Activated CD8-positive, alpha-beta memory T cell treated with anti-CD3 and anti-CD28 coated beads, Interleukin-2, amount 50 U/mL, for 1 hour (primary cell): ENCODE data around the gene DCP1A.
"Not testable (repeated sequence)": the region's sequence is repeated elsewhere in the genome, so short reads cannot be mapped to it uniquely, and the experiment has no call there.

Experiments used
- DNase-seq: peaks from one replicate; pipeline ENCODE4 v3.0.0-alpha.2; 2020; ENCODE audit errors: extremely low read depth

DCP1A gene

GRCh38 chr3:53328746-53329145 lies 18.6 kb downstream of the DCP1A start:
- DNase-seq: no peak

- not testable (repeated sequence) for DNase-seq
Measured at GRCh38 chr3:53327986-53328385, 19.4 kb downstream of the DCP1A start.

DNA sequence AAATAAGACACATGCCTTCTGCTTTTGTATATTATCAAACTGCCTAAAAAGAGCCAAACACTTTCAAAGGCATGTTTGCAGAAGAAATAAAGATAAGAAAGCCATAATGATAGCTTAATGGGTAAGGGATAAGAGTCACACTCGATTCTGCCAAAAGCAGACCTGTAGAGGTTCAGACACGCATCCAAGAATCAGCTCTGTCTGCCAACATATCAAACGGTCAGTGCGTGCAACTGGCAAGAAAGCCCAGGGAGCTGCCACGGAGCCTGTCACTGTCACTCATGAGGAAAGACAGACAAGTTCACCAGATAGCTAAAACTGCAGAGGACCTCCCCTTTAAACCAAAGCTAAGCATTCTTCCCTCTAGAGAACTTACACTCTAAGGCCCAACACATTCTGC lies 23.2 kb downstream of the DCP1A start:
- DNase-seq: no peak

- DNase-seq: no peak
Measured at GRCh38 chr3:53320697-53321096, 26.6 kb downstream of the DCP1A start.

GRCh38 chr3:53318522-53318921 lies 28.8 kb downstream of the DCP1A start:
- no peak for DNase-seq

DNA sequence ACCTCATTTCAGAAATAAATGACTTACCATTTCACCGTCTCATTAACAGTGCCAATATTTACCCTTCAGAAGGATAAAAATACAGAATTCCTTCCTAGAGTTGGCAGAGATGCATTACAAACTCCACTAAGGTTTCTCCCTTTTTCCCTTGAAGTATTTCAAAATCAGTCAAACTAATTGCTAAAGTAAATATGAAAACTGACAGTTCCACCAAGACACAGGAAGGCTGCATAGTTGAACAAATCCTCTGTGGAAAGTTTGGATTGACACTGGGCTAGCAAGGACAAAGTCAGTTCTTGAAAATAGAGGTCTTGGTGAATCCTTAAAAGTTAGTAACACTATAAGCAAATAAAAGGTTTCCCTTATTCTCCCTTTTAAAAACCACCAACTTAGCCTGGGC lies 34.5 kb downstream of the DCP1A start:
- no peak for DNase-seq

GRCh38 chr3:53311882-53312281 lies 35.5 kb downstream of the DCP1A start:
- DNase-seq: no peak

GRCh38 chr3:53303957-53304356 lies 43.4 kb downstream of the DCP1A start:
- no peak for DNase-seq

DNA sequence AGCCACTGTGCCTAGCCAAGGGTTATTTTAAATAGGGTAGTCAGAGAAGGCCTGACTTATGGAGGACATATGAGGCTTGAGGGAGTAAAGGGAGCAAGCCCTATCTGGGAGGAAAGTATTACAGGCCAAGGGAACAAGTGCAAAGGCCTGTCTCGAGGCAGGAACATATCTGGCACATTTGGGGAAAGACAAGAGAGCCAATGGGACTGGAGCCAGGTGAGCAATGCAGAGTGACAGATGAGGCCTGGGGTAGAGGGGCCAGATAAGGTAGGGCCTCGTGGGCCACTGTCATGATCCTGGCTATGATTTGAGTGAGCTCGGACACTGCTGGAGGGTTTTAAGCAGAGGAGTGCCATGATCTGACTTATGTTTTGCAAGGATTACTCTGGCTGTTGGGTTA lies 43.8 kb downstream of the DCP1A start:
- DNase-seq: no peak

DNA sequence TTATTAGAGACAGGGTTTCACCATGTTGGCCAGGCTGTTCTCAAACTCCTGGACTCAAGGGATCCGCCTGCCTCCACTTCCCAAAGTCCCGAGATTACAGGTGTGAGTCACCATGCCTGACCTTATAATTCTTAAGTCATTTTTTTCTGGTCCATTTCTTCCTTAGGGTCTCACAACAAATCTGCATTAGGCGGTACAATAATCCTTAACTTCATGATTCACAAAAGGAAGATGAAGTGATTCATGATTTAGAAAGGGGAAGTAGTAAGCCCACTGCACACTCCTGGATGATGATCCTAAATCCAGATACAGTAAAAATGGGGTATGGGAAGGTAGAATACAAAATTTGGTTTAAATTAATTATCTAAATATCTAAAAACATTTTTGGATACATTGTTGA lies 46.5 kb downstream of the DCP1A start:
- DNase-seq: no peak

GRCh38 chr3:53299611-53300023 lies 47.7 kb downstream of the DCP1A start:
- not testable (repeated sequence) for DNase-seq

DNA sequence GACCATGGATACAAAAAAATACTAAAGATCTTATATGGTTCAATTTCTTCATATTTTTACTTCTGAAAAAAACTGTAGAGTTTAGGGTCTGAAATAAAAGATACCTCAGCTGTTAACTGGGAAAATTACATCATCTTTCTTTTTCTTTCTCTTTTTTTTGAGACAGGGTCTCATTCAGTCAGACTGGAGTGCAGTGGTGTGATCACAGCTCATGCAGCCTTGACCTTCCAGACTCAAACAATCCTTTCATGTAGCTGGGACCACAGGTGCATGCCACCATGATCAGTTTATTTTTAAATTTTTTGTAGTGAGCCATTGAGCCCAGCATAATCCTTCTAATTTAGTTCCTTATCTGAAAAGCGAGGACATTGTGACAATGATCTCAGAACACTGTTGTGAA lies 51.9 kb downstream of the DCP1A start:
- DNase-seq: no peak

DNA sequence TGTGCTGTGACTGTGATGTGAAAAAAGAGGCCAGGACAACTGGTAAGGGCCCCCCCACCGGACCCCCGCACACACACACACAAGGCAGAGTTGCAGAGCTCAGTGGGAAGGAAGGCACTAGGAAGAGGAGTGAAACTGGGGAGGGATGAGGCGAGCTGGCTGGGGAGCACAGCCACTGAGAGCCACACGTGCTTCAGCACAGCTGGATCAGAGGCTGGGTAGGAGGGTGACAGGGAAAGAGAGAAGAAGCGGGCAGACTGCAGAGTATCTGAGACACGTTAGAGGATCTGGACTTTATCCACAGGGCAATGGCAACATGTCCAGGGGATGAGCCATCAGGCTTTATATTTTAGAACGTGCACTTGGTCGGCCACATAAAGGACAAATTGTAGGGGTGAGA lies 53.5 kb downstream of the DCP1A start:
- no peak for DNase-seq

DNA sequence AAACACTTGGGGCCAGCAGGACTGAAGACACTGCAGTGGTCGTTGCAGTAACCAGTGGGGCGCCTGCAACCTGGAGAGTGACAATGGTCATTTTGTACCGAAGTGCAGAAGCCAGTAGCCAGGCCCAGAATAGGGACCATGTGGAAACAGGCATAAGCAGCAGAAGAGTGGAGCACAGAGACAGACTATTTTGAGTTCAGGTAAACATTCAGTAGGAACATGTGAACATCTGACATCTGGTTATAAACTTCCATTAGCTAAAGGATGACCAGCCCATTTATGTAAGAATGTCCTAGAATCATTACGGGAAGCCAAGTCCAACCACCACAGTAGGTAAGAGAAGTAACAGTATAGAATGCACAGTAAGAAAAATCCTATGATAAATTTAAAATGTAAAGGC lies 59.1 kb downstream of the DCP1A start:
- no peak for DNase-seq

DNA sequence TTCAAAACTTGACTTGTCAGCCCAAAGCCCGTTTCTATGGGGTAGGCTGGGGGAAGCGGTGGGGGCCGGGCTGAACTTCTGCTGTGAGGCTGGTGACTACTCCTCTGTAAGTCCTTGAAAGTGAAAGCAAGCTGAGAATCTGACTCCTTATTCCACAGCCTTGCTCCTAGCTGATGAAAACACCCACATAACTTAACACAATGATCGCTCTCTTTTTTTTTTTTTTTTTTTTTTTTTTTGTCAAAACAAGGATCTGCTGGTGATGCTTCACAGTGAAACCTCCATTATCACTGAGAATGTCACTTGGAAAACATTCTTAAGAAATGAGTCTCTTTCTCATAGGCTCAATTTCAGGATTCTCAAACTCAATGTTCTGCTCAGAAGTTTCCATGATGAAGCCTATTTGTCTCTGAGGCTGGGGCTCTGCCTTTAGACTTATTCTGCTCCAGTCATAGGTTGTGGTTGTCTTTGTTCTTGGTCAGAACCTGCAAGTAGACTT lies 60.2 kb downstream of the DCP1A start:
- DNase-seq: no peak

DNA sequence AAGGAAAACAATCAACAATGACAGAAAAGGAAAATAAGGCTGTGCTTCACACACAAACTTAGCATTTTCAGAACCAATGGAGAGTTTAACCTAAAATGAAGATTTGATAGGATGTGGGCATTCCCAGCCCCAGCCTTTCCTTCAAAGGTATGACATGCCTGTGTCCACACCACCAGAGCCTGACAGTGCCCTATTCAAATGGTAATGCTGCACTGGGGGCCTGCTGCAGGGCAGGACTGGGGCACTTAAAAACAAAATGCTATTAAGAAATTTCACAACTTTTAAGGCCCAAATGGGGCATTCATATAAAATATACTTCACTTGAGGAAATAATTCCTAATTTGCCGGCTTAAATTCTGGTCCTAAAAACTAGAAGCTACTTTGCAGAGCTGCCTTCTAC lies 60.6 kb downstream of the DCP1A start:
- no peak for DNase-seq

DNA sequence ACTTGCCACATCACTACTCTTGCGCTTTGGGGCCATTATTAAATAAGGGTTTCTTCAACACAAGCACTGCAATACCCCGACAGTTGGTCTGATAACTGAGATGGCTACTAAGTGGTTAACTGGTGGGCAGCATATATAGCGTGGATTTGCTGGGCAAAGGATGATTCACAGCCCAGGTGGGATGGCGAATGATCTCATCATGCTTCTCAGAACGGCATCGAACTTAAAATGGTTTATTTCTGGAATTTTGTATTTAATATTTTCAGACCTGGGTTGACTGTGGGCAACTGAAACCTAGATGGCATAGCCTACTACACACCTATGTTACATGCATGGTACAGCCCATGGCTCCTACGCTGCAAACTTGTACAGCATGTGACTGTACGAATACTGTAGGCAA lies 64.8 kb downstream of the DCP1A start:
- DNase-seq: no peak

DNA sequence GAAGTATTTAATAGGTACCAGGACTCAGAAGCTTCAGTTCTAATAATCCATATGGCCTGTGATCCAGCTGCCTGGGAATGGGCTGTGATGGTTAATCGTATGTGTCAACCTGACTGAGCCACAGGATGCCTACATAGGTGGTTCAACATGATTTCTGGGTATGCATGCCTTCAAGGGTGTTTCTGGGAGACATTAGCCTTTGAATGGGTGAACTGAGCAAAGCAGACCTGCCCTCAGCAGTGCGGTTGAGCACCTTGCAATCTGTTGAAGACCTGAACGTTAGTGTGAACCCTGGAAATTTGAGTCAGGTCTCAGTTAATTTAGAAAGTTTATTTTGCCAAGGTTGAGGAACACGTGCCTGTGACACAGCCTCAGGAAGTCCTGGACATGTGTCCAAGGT lies 68.7 kb downstream of the DCP1A start:
- DNase-seq: no peak

- DNase-seq: no peak
Measured at GRCh38 chr3:53274938-53275605, 72.3 kb downstream of the DCP1A start.

- DNase-seq: no peak
Measured at GRCh38 chr3:53273146-53273670, 74.1 kb downstream of the DCP1A start.

DNA sequence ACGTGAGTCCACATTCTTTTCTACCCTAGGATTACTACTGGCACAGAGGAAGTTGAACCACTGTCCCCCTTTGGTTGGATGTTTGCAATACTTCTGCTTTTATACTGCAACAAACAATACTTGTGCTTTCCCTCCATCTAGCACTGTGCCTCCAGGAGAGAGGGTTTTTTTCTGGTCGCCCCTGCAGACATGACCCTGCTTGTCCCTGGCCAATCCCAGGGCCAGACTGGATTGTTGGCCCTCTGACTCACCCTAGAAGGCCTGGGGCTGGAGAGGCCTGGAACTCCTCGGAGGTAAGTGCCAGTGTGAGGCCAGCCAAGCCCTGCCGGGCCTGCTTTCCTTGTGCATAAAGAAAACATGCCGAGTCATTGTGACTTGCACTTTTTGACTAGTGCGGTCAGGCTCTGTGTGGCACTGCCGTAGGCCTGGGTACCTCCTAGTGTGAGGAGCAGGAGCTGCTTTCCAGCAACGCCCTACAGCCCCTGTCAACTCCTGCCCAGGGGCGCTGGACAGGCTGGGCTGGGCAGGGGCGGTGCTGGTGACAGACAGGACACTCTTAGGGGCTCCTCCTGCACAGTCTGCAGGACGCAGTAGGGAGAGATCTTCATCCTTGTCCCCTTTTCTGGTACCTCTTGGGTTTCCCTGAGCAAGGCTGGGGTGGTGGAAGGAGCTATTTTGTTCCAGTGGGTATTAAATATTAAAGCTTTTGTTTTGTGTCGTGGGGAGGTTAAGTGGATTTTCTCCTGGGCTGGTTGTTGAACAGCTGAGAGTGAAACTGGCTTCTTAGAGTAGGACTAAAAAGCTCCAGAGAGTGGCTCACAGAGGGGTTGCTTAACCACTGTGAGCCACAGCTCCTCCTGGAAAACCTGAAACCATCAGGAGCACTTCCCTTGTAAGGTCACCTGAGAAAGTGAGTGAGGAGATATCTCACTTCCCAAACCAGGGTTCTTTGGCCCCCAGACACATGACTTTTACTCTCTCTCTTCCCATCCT lies 77.2 kb downstream of the DCP1A start:
- no peak for DNase-seq

GRCh38 chr3:53269193-53269592 lies 78.2 kb downstream of the DCP1A start:
- DNase-seq: not testable (repeated sequence)

GRCh38 chr3:53267766-53268165 lies 79.6 kb downstream of the DCP1A start:
- no peak for DNase-seq
